GM18873 (cell line): Measurements from ENCODE around the gene BCL2.

Experiments used
- ATAC-seq: cut with Tn5 transposase; IDR thresholded peaks from one replicate; pipeline ENCODE4 v1.9.1; 2021; ENCODE audit warnings: mild to moderate bottlenecking, moderate library complexity, moderate number of reproducible peaks; ENCODE audit not compliant: unreplicated experiment, low FRiP score

Gene BCL2

GRCh38 chr18:63312019-63312409 is 7.6 kb downstream of the BCL2 start:
- no peak for ATAC-seq

- ATAC-seq = peak; percentile 72
Observed at GRCh38 chr18:63311118-63312018, 8.2 kb downstream of the BCL2 start.

- ATAC-seq = no peak
Observed at GRCh38 chr18:63309422-63309821, 10.1 kb downstream of the BCL2 start.

DNA sequence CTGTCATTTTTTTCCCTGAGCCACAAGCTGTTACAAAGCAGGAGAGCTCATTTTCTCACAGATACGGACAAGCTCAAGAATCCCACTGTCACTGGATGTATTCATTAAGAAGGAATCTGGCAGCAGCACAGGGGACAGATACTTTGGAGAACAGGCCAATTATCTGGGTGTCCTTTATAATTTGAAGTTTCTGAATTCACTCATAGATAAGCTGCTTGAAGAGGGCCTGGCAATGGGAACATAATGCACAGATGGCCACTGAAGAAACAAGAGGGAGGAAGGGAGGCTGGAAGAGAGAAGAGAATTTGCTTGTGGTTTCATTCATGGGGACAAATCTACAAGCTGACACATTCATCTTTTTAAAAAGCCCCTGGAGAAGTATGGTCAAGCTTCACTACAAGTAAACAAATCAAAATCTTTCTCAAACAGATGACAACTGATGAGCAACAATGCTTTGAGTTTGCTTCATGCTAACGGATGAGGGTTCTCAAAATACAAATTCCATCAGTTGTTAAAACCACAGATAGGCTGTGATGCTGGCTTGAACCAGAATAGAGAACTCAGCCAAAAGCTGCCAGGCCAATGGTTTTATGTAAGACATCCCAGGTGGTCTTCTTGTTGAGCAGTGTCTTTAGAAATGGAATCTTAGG is 11.9 kb downstream of the BCL2 start:
- no peak for ATAC-seq

GRCh38 chr18:63306819-63307550 is 12.6 kb downstream of the BCL2 start:
- no peak for ATAC-seq

DNA sequence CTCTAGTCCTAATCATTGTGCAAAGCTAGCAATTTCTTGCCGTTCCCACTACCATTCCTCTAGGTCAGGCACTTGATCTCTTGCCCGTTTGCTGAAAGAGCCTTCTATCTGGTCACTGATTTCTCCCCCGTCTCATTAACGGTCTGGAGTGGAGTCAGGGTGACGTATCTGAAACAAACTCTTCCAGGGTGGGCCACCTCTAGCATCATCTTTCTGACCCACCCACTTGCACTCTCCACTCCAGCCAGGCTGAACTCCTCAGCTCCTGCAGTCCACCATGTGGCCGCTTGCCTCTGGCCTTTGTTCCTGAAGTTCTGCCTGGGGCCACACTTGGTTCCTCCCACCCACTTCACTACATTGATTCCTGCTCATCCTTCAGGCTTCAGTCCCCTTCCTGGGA is 13.3 kb downstream of the BCL2 start:
- ATAC-seq = no peak

DNA sequence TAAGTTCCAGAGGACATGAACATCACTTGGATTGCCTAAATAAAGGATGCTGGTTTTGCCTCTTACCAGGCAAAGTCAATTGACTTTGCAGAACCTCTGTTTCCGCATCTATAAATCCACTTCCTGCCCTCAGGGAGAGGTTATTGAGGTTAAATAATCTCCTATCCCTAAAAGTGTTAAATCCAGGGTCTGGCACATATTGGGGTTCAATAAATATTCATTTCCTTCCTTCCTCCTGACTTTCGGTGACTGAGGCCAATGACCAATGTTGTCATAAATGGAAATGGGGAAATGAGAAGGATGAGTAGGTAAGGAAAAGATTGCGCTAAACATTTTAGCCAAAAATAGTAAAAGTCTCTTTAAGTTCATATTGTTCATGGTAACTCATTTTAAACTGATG is 16.0 kb downstream of the BCL2 start:
- no peak for ATAC-seq

DNA sequence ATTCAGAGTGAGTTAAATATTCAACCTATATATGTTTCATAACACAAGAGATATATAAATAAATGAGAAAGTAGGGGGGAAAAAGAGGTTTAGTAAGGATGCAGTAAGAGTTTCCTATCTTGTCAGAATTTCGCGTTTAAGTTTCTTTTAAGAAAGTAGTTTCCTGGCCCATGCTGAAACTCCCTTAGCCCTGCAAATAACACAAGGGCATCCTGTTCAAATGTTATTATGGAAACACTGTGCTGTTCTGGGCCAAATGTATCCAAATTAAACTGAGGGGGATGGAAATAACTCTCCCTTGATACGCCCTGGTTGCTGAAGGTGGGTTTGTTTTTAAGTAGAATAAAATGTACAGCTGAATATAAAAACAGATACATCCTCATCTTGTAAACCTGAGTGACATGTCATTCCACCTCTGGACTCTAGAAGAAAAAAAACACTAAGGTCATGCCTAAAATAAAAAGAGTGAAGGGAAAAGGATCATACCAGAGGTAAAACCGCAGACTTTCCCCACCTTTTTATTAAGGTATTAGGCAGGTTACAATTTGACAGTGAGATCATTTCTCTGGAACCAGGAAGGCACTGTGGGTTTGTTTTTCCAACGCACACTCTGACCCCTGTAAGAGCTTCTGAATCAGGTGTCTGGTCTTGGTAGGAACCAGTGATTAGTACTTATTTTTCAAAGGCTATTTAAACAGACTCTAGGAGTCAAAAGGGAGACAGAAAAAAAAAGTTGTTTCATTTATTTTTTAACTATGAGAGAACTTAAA is 16.7 kb downstream of the BCL2 start:
- ATAC-seq = no peak

GRCh38 chr18:63302220-63302619 is 17.3 kb downstream of the BCL2 start:
- ATAC-seq = no peak

- no peak for ATAC-seq
Observed at GRCh38 chr18:63301434-63301833, 18.1 kb downstream of the BCL2 start.

GRCh38 chr18:63299837-63300745 is 19.5 kb downstream of the BCL2 start:
- ATAC-seq = peak; percentile 45

DNA sequence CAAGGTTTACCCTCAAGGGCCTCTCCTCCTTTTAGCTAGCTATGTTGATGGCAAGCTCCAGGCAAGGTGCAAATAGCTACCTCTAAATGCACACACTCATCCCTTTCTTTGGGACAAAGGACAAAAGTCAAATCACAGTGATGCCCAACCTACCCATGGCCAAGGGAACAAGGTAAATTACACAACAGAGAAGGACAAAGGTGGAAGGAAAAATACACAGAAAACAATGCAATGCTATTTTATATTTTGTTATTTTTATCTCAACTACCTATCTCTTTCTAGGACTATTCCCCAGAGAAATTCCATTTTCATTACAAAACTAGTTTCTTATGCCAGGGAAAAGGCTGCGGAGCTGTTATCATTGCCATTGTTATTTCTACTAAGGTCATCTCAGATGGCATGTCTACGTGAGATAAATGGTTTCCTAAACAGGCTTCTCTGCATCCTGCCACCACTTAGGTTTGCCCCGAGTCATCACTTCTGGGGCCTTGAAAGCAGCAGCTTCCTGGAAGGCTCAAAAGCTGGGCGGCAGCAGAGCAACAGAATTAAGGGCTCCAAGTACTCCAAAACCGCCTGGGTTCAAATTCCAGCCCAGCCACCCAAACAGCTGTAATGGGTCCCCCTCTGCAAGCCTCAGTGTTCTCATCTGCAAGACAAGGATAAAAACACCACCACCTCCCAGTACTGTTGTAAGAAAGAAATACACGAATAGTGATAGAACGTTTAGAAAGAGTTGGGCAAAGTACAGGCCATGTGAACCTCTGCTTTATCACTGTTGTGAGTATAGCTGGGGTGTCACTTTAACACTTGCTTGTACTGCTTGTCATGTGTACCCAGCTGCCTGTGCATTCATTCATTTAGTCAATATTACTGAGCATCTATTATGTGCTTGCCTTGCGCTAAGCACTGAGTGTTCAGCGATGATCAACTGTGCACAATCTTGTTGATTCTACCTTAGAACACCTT is 20.9 kb downstream of the BCL2 start:
- ATAC-seq = no peak

DNA sequence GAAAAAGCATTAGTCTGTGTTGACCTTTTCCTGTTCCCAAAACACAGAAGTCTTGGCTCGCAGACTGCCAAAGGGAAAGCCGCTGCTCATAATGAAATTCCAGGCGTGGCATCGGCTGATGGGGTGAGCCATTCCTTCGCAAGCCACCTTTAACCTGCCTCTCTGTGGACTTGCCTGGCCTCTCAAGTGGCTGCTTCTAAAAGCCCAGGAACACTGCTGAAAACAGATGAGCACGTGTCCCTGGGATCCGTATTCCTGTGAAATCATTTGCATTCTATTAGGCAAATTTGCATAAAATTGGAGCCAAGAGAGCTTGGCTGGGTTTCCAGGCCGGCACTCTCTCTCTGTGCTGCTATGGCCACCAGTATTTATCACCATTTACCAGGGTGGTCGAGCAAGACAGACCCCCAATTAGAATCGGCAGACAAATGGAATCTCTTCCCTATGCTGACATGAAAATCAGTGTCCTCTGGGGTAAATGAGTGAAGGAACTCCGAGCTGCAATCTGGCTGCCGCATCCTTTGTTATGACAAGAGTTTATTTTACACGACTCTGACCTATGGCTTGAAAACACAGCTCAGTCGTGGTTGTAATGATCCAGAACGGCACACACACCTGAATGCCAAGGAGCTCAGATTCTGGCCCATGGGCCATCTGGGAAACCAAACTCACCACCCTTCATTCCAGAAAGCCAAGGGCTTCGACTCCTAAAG is 21.7 kb downstream of the BCL2 start:
- no peak for ATAC-seq

DNA sequence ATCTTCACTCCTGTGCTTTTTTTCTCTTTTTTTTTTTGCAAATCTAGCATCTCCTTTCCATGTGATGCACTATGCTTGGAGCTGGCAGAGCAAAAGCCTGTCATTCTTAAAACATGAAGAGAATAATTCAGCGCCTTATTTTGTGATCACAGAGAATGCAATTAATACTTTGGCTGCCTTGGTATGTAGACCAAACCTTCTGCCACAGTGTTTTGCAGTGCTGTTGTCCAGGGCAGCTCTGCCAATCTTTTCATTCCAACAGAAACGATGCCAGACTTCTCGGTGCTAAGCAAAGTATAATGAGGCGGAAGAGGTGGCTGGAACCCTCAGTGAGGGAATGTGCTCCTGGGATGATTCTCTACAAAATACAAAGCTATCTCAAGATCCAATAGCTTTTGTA is 25.6 kb downstream of the BCL2 start:
- no peak for ATAC-seq

DNA sequence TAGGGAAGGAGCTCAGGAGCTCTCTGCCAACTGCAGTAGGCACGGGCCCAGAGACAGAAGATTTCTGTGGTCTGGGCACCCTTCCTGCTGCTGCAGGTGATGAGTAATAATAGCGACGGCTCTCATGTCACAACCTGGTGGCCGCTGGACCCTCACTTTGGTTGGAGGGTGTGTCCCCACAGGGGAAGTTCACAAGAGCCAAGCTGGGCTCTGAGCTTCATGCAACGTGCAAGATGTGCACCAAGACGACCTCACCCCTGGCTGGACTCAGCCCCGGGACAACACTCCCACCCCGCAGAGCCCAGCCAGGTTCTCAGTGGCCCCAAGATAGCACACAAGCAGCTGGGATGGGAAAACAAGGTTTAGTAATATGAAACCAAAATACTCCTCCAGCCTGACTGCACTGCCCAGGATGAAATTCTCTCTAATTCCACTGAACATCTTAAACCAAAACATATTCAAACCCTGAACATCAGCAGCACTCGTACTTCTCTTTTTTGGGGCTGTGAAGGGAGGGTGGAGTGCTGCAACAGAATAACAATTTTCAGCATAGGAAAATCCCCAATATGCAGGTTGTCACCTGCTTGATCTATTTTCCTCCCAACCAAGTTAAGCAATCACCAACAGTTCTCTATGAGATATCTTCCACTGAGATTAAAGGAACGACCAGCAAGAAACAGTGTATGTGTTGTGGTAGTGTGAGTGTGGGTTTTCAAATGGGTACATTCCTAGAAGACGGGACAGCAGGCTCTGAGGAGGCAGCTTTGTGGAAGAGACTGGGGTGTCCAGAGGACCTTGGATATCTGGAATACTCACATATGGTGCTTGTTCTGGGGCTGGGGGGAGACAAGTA is 26.5 kb downstream of the BCL2 start:
- ATAC-seq = peak; percentile 58

DNA sequence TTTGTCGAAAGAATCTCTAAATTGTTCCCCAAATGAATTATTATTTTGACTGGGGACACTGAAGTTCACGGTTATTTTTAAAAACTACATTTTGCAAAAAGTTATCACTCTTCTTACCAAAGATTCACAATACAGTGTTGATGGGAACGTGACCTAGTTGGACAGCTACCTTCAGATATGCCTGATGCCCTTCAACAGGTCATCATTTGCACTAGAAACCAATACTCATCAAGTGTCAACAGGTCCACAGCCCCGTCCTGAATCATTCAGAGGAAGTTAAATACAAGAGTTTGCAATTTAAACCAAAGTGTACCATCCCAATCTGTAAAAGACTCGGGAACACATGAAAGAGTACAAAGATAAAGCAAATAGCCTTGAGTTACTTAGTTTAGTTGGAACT is 28.3 kb downstream of the BCL2 start:
- no peak for ATAC-seq

DNA sequence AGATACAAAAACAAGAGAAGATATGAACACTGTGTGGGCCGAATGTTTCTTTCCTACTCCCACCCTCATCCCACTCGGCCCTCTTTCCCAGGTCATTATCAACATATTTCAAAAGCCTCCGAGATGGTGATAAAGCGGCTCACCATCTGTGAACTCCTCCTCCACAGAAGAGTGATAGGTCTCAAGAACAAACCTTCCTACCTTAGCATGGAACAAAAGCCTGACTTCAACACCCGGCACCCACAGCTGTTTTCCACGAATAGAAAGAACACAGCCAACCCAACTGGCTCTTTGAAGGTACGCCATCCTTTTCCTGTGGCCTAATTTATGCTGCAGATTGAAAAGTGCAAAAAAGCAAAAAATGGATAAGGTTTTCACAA is 28.8 kb downstream of the BCL2 start:
- no peak for ATAC-seq
